ENCODE data around the gene HHATL.

GRCh38 chr3:42653303-42653559 lies 49.4 kb downstream of the HHATL start:
- TF ChIP-seq CTCF (IDR thresholded peaks at IDR 0.05) (no peak), EP300 (IDR thresholded peaks at IDR 0.05) (no peak), POLR2A (IDR thresholded peaks at IDR 0.05) (no peak), POLR2AphosphoS5 (IDR thresholded peaks at IDR 0.05) (no peak)
